ENCODE results near the gene KCTD1. TPM values are rescaled to one million over a fixed set of nuclear protein-coding genes. Genes with fewer than 3 reads are reported as not detected.

The KCTD1 gene
- total RNA-seq, 6 experiments from 2014 or later: 14.7 to 18.5 (median 17.7) TPM

- Mint-ChIP-seq H3K27ac (no peak overlapping the region; the same call in 1 of the 2 replicates), H3K27me3 (ENCODE audit: insufficient read depth) (no peaks in the 10 kb centered on the region; the same call in 1 of the 2 replicates), H3K9me3 (no peaks in the 10 kb centered on the region), H3K4me3 (no peak overlapping the region), H3K36me3 (ENCODE audit: low read depth) (peaks cover 10% of the 10 kb centered on the region), H3K4me1 (ENCODE audit: low read depth) (peaks cover 10% of the 10 kb centered on the region)
- no peak for TF ChIP-seq CTCF (IDR thresholded peaks at IDR 0.05)
- no peak for DNase-seq
Observed at GRCh38 chr18:26493021-26493420, 55.3 kb downstream of the KCTD1 start.

GRCh38 chr18:26491194-26491816 is 57.0 kb downstream of the KCTD1 start:
- no peak overlapping the region for H3K27ac Mint-ChIP-seq
- H3K4me3 Mint-ChIP-seq: no peak overlapping the region
- DNase-seq: no peak
- peaks cover 3% of the 10 kb centered on the region; the same call in 1 of the 2 replicates for H3K36me3 Mint-ChIP-seq (ENCODE audit: low read depth)
- H3K9me3 Mint-ChIP-seq: no peaks in the 10 kb centered on the region
- no peak for TF ChIP-seq CTCF (IDR thresholded peaks at IDR 0.05)
- peaks cover 17% of the 10 kb centered on the region for H3K4me1 Mint-ChIP-seq (ENCODE audit: low read depth)
- no peaks in the 10 kb centered on the region; the same call in 1 of the 2 replicates for H3K27me3 Mint-ChIP-seq (ENCODE audit: insufficient read depth)

- Mint-ChIP-seq H3K4me3 (no peak overlapping the region), H3K27me3 (ENCODE audit: insufficient read depth) (no peaks in the 10 kb centered on the region; the same call in 1 of the 2 replicates), H3K9me3 (no peaks in the 10 kb centered on the region), H3K36me3 (ENCODE audit: low read depth) (peaks cover 3% of the 10 kb centered on the region; the same call in 1 of the 2 replicates), H3K4me1 (ENCODE audit: low read depth) (peaks cover 17% of the 10 kb centered on the region), H3K27ac (no peak overlapping the region)
- no peak for TF ChIP-seq CTCF (IDR thresholded peaks at IDR 0.05)
- no peak for DNase-seq
Observed at GRCh38 chr18:26489881-26490280, 58.5 kb downstream of the KCTD1 start.

- no peak overlapping the region for H3K4me3 Mint-ChIP-seq
- peaks cover 3% of the 10 kb centered on the region; the same call in 1 of the 2 replicates for H3K36me3 Mint-ChIP-seq (ENCODE audit: low read depth)
- no peak overlapping the region for H3K27ac Mint-ChIP-seq
- no peaks in the 10 kb centered on the region; the same call in 1 of the 2 replicates for H3K27me3 Mint-ChIP-seq (ENCODE audit: insufficient read depth)
- DNase-seq: no peak
- H3K9me3 Mint-ChIP-seq: no peaks in the 10 kb centered on the region
- TF ChIP-seq CTCF (IDR thresholded peaks at IDR 0.05): no peak
- H3K4me1 Mint-ChIP-seq (ENCODE audit: low read depth): peaks cover 17% of the 10 kb centered on the region
Observed at GRCh38 chr18:26489191-26489590, 59.2 kb downstream of the KCTD1 start.

- no peaks in the 10 kb centered on the region for H3K9me3 Mint-ChIP-seq
- H3K27me3 Mint-ChIP-seq (ENCODE audit: insufficient read depth): no peaks in the 10 kb centered on the region; the same call in 1 of the 2 replicates
- DNase-seq: no peak
- no peak overlapping the region for H3K4me3 Mint-ChIP-seq
- H3K4me1 Mint-ChIP-seq (ENCODE audit: low read depth): peaks cover 20% of the 10 kb centered on the region
- H3K27ac Mint-ChIP-seq: no peak overlapping the region
- no peak for TF ChIP-seq CTCF (IDR thresholded peaks at IDR 0.05)
- peaks cover 3% of the 10 kb centered on the region; the same call in 1 of the 2 replicates for H3K36me3 Mint-ChIP-seq (ENCODE audit: low read depth)
Observed at GRCh38 chr18:26488417-26489009, 59.8 kb downstream of the KCTD1 start.
